ENCODE measurements around the gene MSL1. TPM values are rescaled to one million over a fixed set of nuclear protein-coding genes. Genes with fewer than 3 reads are reported as not detected.
"Not testable (repeated sequence)": the region's sequence is repeated elsewhere in the genome, so short reads cannot be mapped to it uniquely, and the experiment has no call there.

MSL1 gene
- total RNA-seq, 3 donors from 2014 or later: 83.7 to 100.0 (median 85.3) TPM

GRCh38 chr17:40129498-40129897 is 7.7 kb downstream of the MSL1 start:
- Histone ChIP-seq H3K4me1 (ENCODE audit: low read depth) (peaks cover 15% of the 10 kb centered on the region), H3K4me3 (no peak overlapping the region), H3K36me3 (ENCODE audit: low read depth) (peaks cover 5% of the 10 kb centered on the region), H3K9me3 (no peaks in the 10 kb centered on the region)
- no peak for ATAC-seq
- TF ChIP-seq CTCF (IDR thresholded peaks at IDR 0.05): no peak
- DNase-seq: no peak
- intact Hi-C loops (cut with DNase I, micrococcal nuclease): no loop called here

GRCh38 chr17:40130352-40131042 is 8.7 kb downstream of the MSL1 start:
- Histone ChIP-seq H3K4me3 (no peak overlapping the region), H3K36me3 (ENCODE audit: low read depth) (peaks cover 5% of the 10 kb centered on the region), H3K9me3 (no peaks in the 10 kb centered on the region), H3K4me1 (ENCODE audit: low read depth) (peaks cover 11% of the 10 kb centered on the region)
- ATAC-seq (peak; percentile 29), DNase-seq (peak in 1 of 3 donors; percentile 25)
- no peak for TF ChIP-seq CTCF (IDR thresholded peaks at IDR 0.05)
- intact Hi-C loops (cut with DNase I, micrococcal nuclease): no loop called here

GRCh38 chr17:40134184-40134583 is 12.4 kb downstream of the MSL1 start:
- peaks cover 15% of the 10 kb centered on the region for H3K4me1 ChIP-seq (ENCODE audit: low read depth)
- intact Hi-C loops (cut with DNase I, micrococcal nuclease): no loop called here

GRCh38 chr17:40135817-40136216 is 14.0 kb downstream of the MSL1 start:
- intact Hi-C loops (cut with DNase I, micrococcal nuclease): no loop called here
- Histone ChIP-seq H3K4me1 (ENCODE audit: low read depth) (peaks cover 21% of the 10 kb centered on the region), H3K9me3 (no peaks in the 10 kb centered on the region), H3K36me3 (ENCODE audit: low read depth) (peaks cover 5% of the 10 kb centered on the region), H3K4me3 (no peak overlapping the region)
- ATAC-seq: no peak
- DNase-seq: no peak
- TF ChIP-seq CTCF (IDR thresholded peaks at IDR 0.05): no peak

More at GRCh38 chr17:40134184-40134583, 12.4 kb downstream of the MSL1 start:
- TF ChIP-seq CTCF (IDR thresholded peaks at IDR 0.05): no peak
- Histone ChIP-seq H3K9me3 (no peaks in the 10 kb centered on the region), H3K4me3 (no peak overlapping the region), H3K36me3 (ENCODE audit: low read depth) (peaks cover 5% of the 10 kb centered on the region)
- DNase-seq (peak in 1 of 3 donors; percentile 66), ATAC-seq (peak; percentile 97)

GRCh38 chr17:40139566-40140058 is 17.8 kb downstream of the MSL1 start:
- no peak for TF ChIP-seq CTCF (IDR thresholded peaks at IDR 0.05)
- ATAC-seq: peak; percentile 7
- intact Hi-C loops (cut with DNase I, micrococcal nuclease): no loop called here
- no peaks in the 10 kb centered on the region for H3K9me3 ChIP-seq
- peaks cover 5% of the 10 kb centered on the region for H3K36me3 ChIP-seq (ENCODE audit: low read depth)
- peak in 2 of 3 donors; percentile 45 to 51 for DNase-seq
- peak overlapping the region; percentile 2 for H3K4me3 ChIP-seq
- H3K4me1 ChIP-seq (ENCODE audit: low read depth): peaks cover 18% of the 10 kb centered on the region

- ATAC-seq; DNase-seq; H3K4me3 ChIP-seq; intact Hi-C loops (cut with DNase I, micrococcal nuclease); H3K36me3 ChIP-seq (ENCODE audit: low read depth); H3K9me3 ChIP-seq: not testable (repeated sequence)
- H3K4me1 ChIP-seq (ENCODE audit: low read depth): peaks cover 18% of the 10 kb centered on the region
These were observed 21.4 kb downstream of the MSL1 start for GRCh38 chr17:40143166-40143565.

Measured in mucosa of descending colon (tissue), 3 donors.